Stimulated activated CD4-positive, alpha-beta T cell treated with anti-CD3 and anti-CD28 coated beads, Interleukin-12 subunit alpha, Interleukin-12 subunit beta, amount 100 ng/mL, for 24 hours (primary cell): ENCODE data around the gene GABRR2.

ENCODE experiments used
- DNase-seq, 2 experiments: peaks; one replicate each; pipeline ENCODE4 v3.0.0-alpha.2; 2020; ENCODE audit warnings: low read depth in 2 of 2

The GABRR2 gene

GRCh38 chr6:89315249-89315885 lies at the start of gene GABRR2:
Gene GABRR2, minus strand, starts transcription at chr6:89315299. Its CDS starts 134 bp downstream, at chr6:89315165.
- no peak for DNase-seq

- no peak for DNase-seq
These were observed 49.5 kb upstream of the GABRR2 start for GRCh38 chr6:89364586-89364985.

GRCh38 chr6:89361171-89361570 lies 46.1 kb upstream of the GABRR2 start:
- DNase-seq: no peak

- DNase-seq: no peak
These were observed 45.4 kb upstream of the GABRR2 start for GRCh38 chr6:89360415-89360999.

GRCh38 chr6:89359561-89359960 lies 44.5 kb upstream of the GABRR2 start:
- DNase-seq: no peak

- DNase-seq: no peak
These were observed 42.3 kb upstream of the GABRR2 start for GRCh38 chr6:89357390-89357789.

- no peak for DNase-seq
These were observed 41.6 kb upstream of the GABRR2 start for GRCh38 chr6:89356642-89357170.

- DNase-seq: no peak
These were observed 40.6 kb upstream of the GABRR2 start for GRCh38 chr6:89355511-89356194.

GRCh38 chr6:89353702-89354392 lies 38.7 kb upstream of the GABRR2 start:
- DNase-seq: no peak

GRCh38 chr6:89353118-89353556 lies 38.0 kb upstream of the GABRR2 start:
- no peak for DNase-seq

GRCh38 chr6:89352278-89353117 lies 37.4 kb upstream of the GABRR2 start, which contains the start of gene UBE2J1:
Gene UBE2J1, minus strand, starts transcription at chr6:89352722. Its CDS starts 153 bp downstream, at chr6:89352569.
- peak; percentile 39 to 66 for DNase-seq

GRCh38 chr6:89351671-89352277 lies 36.7 kb upstream of the GABRR2 start:
- DNase-seq: no peak

GRCh38 chr6:89350281-89350966 lies 35.3 kb upstream of the GABRR2 start:
- no peak for DNase-seq

- DNase-seq: no peak
These were observed 33.3 kb upstream of the GABRR2 start for GRCh38 chr6:89348372-89348771.

GRCh38 chr6:89347825-89348224 lies 32.7 kb upstream of the GABRR2 start:
- DNase-seq: no peak

GRCh38 chr6:89346433-89346832 lies 31.3 kb upstream of the GABRR2 start:
- no peak for DNase-seq

GRCh38 chr6:89339565-89339964 lies 24.5 kb upstream of the GABRR2 start:
- DNase-seq: no peak

GRCh38 chr6:89335164-89335563 lies 20.1 kb upstream of the GABRR2 start:
- no peak for DNase-seq

GRCh38 chr6:89330910-89331309 lies 15.8 kb upstream of the GABRR2 start:
- DNase-seq: no peak

GRCh38 chr6:89328976-89329375 lies 13.9 kb upstream of the GABRR2 start:
- DNase-seq: no peak
